Colonic mucosa (tissue), 4 donors: ENCODE results near the gene ABHD15. TPM values are rescaled to one million over a fixed set of nuclear protein-coding genes. Genes with fewer than 3 reads are reported as not detected.

Source experiments
- DNase-seq: peaks from one replicate; pipeline ENCODE4 v3.0.0-alpha.2; 2020
- H3K27ac ChIP-seq: fragments of 200-600 bp; one replicate; pipeline ENCODE4 v1.8.0; 2021
- H3K27me3 ChIP-seq: fragments of 200-600 bp; one replicate; pipeline ENCODE4 v1.8.0; 2021
- H3K36me3 ChIP-seq: fragments of 200-600 bp; one replicate; pipeline ENCODE4 v1.8.0; 2021
- H3K4me1 ChIP-seq: fragments of 200-600 bp; one replicate; pipeline ENCODE4 v1.8.0; 2021; ENCODE audit warnings: mild to moderate bottlenecking
- H3K4me3 ChIP-seq: fragments of 200-600 bp; one replicate; pipeline ENCODE4 v1.8.0; 2021
- H3K9ac ChIP-seq, 2 donors: one replicate each; pipeline ENCODE4 v1.7.0; 2013; ENCODE audit warnings: control low read depth in 2 of 2, low read depth in 2 of 2, low read length in 2 of 2
- H3K9me3 ChIP-seq: fragments of 200-600 bp; one replicate; pipeline ENCODE4 v1.8.0; 2021
- intact Hi-C: fragments of 100-400 bp; cut with DNase I; formaldehyde crosslinking; loops from one replicate; pipeline ENCODE4 v1.14.1; 2022
- total RNA-seq, 2 donors: library from RNA; stranded (reverse); fragmentation: NEBNext Ultra II Directional in 1 of 2; extraction: Animal tissue kit (Norgen Biotek cat#: 25700) in 1 of 2; gene quantifications; one replicate each; pipeline ENCODE4 v1.2.1, GENCODE V29; 2021
- TF ChIP-seq, protein P1 (sequence below): fragments of 200-600 bp; IDR thresholded peaks from one replicate; pipeline ENCODE4 v1.8.0; 2022; ENCODE audit warnings: antibody characterized with exemption, mild to moderate bottlenecking
- donor health status: healthy.
- donor health status: DM: no; HTN: no; CAD: no.
- donor health status: DM: no; HTN: no; CAD: no.

Gene ABHD15
- total RNA-seq, 2 donors from 2014 or later, result 17.2 to 20.7 TPM

DNA sequence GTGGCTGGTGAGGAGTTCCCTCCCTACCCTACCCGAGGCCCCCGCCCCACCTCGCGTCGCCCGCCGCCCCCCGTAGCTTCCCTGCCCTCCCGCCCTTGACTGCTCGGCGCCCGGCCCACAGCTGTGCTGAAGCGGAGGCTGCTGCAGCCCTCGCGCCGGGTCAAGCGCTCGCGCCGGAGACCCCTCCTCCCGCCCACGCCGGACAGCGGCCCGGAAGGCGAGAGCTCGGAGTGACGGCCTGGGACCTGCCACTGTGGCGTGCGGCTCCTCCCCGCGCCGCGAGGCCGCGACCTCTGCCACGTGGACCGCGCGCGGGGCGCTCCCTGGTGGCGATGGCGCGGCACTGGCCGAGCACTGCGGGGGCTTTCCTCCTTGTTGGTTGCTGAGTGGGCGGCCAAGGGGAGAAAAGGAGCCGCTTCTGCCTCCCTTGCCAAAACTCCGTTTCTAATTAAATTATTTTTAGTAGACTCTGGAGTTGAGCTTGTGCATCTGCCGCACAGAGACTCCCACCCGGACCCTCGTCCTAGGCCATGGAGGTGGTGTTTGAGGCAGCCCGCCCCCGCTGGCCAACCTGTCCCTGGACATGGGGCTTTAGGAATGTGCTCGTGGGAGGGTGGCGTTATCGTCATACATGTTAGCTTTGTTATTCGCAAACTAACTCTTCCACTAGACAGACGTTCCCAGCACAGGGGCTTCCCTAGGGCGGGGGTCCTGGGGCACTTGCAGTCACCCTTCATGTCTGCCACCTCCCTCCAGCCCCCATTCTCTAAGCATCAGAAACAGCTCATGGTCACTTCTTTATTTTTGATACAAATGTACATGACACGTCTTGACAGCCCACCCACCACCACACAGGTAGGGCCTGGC is 6.1 kb upstream of the ABHD15 start:
- peak; percentile 47 for DNase-seq
- Histone ChIP-seq H3K9ac (peak overlapping the region in 1 of 2 donors; percentile 6), H3K27me3 (no peaks in the 10 kb centered on the region), H3K9me3 (no peaks in the 10 kb centered on the region), H3K27ac (no peak overlapping the region), H3K4me1 (peaks cover 4% of the 10 kb centered on the region), H3K4me3 (peak overlapping the region; percentile 3), H3K36me3 (peaks cover 6% of the 10 kb centered on the region)
- TF ChIP-seq, protein P1, sequence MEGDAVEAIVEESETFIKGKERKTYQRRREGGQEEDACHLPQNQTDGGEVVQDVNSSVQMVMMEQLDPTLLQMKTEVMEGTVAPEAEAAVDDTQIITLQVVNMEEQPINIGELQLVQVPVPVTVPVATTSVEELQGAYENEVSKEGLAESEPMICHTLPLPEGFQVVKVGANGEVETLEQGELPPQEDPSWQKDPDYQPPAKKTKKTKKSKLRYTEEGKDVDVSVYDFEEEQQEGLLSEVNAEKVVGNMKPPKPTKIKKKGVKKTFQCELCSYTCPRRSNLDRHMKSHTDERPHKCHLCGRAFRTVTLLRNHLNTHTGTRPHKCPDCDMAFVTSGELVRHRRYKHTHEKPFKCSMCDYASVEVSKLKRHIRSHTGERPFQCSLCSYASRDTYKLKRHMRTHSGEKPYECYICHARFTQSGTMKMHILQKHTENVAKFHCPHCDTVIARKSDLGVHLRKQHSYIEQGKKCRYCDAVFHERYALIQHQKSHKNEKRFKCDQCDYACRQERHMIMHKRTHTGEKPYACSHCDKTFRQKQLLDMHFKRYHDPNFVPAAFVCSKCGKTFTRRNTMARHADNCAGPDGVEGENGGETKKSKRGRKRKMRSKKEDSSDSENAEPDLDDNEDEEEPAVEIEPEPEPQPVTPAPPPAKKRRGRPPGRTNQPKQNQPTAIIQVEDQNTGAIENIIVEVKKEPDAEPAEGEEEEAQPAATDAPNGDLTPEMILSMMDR, result peak; percentile 26
- intact Hi-C loops, result no loop called here

DNA sequence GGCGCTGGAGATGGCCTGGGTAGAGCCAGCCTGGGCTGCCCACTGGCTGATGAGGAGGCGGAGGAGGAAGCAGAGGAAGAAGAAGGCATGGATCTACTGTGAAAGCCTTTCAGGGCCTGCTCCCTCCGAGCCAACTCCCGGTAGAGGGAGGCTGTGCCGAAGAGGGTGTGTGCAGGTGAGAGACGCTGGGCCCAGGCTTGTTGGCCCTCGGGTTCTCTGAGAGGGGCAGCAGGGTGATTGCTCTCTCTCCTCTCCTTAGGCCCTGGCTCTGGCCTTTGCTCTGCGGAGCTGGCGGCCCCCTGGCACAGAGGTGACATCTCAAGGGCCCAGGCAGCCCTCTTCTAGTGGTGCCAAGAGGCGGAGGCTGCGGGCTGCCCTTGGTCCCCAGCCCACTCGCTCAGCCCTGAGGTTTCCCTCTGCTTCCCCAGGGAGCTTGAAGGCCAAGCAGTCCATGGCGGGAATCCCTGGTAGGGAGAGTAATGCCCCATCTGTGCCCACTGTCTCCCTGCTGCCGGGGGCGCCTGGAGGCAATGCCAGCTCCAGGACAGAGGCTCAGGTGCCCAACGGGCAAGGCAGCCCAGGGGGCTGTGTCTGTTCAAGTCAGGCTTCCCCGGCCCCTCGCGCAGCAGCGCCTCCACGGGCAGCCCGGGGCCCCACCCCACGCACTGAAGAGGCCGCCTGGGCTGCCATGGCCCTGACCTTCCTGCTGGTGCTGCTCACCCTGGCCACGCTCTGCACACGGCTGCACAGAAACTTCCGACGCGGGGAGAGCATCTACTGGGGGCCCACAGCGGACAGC is 5.2 kb upstream of the ABHD15 start:
- DNase-seq, result peak; percentile 19
- Histone ChIP-seq H3K4me1 (peaks cover 4% of the 10 kb centered on the region), H3K36me3 (peaks cover 6% of the 10 kb centered on the region), H3K9me3 (no peaks in the 10 kb centered on the region), H3K4me3 (peak overlapping the region; percentile 3), H3K9ac (peak overlapping the region in 1 of 2 donors; percentile 29), H3K27me3 (no peaks in the 10 kb centered on the region), H3K27ac (no peak overlapping the region)
- intact Hi-C loops, result no loop called here
- TF ChIP-seq, protein P1, result no peak

DNA sequence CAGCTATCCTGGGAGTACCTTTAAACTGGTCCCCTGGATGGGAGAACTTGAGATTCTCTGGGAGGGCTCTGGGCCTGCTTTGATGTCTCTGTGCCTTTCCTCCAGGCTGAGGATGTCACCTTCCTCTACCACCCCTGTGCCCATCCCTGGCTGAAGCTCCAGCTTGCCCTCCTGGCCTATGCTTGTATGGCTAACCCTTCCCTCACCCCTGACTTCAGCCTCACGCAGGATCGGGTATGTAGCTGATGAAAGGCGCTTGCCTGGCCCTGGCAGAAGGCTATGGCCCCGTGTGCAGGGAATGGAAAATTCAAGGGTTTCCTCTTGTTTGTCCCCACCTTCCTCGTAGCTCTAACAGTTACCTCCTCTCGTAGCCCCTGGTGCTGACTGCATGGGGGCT is 4.6 kb upstream of the ABHD15 start:
- no peak overlapping the region for H3K27ac ChIP-seq
- peaks cover 4% of the 10 kb centered on the region for H3K4me1 ChIP-seq
- H3K4me3 ChIP-seq, result no peak overlapping the region
- TF ChIP-seq, protein P1, result no peak
- no peak overlapping the region for H3K9ac ChIP-seq
- no peaks in the 10 kb centered on the region for H3K27me3 ChIP-seq
- DNase-seq, result peak; percentile 16
- H3K36me3 ChIP-seq, result peaks cover 6% of the 10 kb centered on the region
- intact Hi-C loops, result no loop called here
- H3K9me3 ChIP-seq, result no peaks in the 10 kb centered on the region

DNA sequence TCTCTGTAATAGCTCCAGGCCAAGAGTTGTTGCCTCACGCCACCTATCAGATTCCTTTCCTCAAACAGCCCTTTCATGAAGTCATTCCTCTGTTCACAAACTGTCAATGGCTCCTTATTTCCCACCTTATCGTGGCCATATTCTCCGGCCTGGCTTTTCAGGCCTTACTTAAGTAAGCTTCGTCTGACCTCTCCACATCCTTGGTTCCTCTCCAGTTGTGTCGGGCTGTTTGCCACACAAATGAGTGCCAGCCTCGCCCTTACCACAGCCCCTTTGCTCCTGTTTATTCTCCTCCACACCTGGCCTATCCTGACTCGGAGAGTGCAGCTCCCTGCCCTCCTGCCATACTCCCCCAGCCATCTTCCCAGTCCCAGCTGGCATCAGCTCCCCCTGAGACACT is 3.7 kb upstream of the ABHD15 start:
- H3K36me3 ChIP-seq, result no peaks in the 10 kb centered on the region
- H3K4me1 ChIP-seq, result peaks cover 4% of the 10 kb centered on the region
- H3K27me3 ChIP-seq, result no peaks in the 10 kb centered on the region
- intact Hi-C loops, result no loop called here
- no peak overlapping the region for H3K27ac ChIP-seq
- DNase-seq, result peak; percentile 19
- H3K9ac ChIP-seq, result no peak overlapping the region
- no peaks in the 10 kb centered on the region for H3K9me3 ChIP-seq
- TF ChIP-seq, protein P1, result no peak
- H3K4me3 ChIP-seq, result no peak overlapping the region

DNA sequence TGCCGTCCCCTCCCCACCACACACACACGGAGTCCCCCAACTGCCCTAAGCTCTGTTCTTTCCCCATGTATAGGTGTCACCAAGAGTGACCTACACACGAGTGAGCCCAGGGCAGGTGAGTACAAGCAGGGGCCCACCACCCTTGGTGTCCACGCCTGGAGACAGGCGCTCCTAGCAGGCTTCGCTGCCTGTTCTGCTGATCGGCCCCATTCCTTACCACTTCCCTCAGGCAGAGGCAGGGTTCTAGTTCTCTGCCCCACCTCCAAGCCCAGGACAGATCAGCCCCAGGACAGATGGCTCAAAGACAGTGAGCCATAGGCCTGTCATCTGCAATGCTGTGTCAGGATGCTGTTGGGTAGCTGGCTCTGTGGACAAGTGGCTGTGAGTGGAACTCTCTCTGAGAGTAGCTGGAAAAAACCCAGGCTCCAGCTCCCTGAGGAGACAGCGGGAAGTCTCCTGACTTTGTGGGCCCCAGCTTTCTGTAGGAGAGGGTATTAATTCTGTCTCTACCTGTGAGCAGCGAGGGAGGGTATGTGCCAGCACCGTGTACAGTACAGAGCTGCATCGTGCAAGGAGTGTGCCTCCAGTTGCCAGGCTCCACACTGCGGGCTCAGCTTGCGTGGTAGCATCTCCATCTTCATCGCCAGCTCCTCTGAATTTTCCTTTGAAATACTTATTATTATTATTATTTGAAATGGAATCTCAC is 2.6 kb upstream of the ABHD15 start:
- H3K36me3 ChIP-seq, result no peaks in the 10 kb centered on the region
- intact Hi-C loops, result no loop called here
- peak overlapping the region; percentile 85 to 88 for H3K9ac ChIP-seq
- peaks cover 11% of the 10 kb centered on the region for H3K4me1 ChIP-seq
- H3K9me3 ChIP-seq, result no peaks in the 10 kb centered on the region
- H3K4me3 ChIP-seq, result peak overlapping the region; percentile 82
- DNase-seq, result peak; percentile 24
- no peaks in the 10 kb centered on the region for H3K27me3 ChIP-seq
- TF ChIP-seq, protein P1, result no peak
- H3K27ac ChIP-seq, result peak overlapping the region; percentile 86
